Activated CD4-positive, alpha-beta T cell treated with anti-CD3 and anti-CD28 coated beads, Interleukin-2, Interleukin-4, amounts not matched to agents 100 ng/mL and 50 ng/mL, durations not matched to agents 16 hours and 8 hours (primary cell): ENCODE measurements around the gene DMXL2.
"Not testable (repeated sequence)": the region's sequence is repeated elsewhere in the genome, so short reads cannot be mapped to it uniquely, and the experiment has no call there.

ENCODE experiments used
- DNase-seq: peaks from one replicate; pipeline ENCODE4 v3.0.0-alpha.2; 2020; ENCODE audit warnings: low spot score

DMXL2 gene

DNA sequence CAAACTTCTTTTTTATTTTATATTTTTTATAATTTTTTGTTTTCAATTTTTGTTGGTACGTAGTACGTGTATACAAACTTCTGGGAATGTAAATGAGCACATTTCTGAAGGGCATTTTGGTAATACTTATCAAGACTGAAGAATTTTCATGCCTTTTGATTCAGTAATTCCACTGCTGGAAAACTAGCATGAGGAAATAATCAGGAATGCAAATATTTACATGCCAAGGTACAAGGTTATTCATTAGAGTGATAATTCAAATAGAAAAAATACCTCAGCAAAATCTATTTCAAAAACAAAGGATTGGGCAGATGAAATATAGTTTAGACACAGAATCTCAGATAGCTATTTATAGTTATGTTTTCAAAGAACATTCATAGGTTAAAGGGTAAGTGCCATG lies 128.7 kb downstream of the DMXL2 start:
- no peak for DNase-seq

DNA sequence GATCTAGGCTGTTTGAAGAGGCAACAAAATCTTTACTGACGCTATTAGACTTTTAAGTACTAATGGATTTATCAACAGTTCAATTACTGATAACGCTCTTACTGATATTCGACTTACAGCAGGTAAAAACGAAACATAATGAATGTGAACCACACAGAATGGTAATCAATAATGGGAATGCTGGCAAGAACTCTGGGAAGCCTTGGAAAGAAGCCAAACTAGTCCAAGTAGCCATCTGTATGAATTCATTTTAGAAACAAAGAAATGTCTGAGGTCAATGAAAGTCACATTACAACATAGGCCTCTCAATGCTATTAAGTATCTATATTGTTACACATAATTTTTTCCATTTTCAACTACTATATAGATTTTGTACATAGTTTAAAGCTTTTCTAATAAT lies 130.0 kb downstream of the DMXL2 start:
- DNase-seq = no peak

DNA sequence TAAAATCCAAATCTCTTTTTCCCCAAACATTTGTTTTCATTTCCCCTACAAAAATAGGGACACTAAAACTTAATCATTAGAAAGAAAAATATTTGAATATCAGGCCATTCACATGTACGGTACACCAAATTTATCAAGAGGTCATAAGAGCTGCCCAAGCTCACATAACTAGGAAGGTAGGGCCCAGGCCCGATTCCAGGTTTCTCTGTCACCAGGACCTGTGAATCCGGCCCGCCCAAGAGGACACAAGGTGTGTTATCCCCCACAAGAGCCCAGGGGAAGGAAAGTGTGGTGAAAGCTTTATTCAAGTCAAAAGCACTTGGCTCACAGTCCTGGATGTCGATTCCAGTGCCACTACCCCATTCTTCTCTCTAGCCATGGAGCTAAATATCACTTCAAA lies 130.6 kb downstream of the DMXL2 start:
- DNase-seq = no peak

DNA sequence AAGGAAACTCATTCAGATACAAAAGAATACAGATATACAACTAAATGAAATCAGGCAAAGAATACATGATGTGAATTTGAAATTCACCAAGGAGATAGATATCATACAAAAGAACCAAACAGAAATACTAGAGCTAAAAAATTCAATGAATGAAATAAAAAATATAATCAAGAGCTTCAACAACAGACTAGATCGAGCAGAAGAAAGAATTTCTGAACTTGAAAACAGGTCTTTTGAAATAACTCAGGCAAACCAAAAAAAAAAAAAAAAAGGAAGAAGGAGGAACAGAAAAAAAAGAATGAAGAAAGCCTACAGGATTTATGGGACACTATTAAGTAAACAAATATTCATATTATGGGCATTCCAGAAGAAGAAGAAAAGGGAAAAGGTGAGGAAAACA lies 137.8 kb downstream of the DMXL2 start:
- no peak for DNase-seq

DNA sequence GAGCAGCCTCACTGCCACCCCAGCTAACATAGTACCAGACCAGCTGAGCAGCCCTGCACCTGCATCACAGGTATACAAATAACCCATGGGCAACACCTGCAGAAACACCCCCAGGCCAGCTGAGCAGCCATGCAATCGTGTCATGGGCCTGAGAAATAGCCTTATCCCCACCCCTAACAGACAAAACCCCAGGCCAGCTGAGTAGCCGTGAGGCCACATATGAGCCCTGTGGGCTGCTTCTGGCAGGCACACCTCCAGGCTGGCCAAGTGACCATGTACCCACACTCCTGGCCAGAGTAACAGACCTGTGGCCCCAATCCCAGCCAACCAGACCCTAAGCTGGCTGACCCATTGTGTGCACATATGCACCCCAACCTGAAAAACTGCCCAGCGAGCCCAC lies 138.6 kb downstream of the DMXL2 start:
- DNase-seq = no peak

DNA sequence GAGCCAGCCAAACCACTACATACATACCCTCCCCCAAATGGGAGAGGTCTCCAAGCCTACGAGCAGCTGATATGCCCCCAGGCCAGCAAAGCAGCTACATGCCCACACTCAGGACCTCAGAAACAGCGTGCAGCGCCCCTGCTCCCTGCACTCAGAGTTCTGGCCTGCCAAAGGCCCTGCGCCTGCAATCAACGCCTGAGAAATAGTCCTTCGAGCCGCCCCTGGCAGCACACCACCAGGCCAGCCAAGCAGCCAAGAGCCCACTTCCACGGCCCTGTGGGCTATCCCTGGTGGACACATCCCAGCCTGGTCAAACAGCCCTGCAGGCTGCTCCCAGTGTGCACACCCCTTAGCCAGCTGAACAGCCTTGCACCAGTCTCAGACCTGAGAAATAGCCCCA lies 139.1 kb downstream of the DMXL2 start:
- no peak for DNase-seq

DNA sequence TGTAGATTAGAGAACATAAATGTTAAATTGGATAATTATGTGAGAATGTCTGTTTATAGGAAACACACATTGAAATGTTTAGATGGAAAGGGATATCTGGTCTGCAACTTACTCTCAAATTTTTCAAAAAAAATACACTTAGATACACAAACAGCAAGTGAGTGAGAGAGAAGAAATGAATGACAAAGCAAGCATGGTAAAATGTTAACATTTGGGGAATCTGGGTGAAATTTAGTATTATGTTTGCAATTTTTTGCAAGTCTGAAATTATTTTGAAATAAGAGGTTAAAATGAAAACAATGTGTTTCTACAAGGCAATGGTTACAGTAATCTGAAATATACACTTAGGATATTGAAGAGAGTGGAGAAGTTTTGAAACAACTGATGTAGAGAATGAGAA lies 146.8 kb downstream of the DMXL2 start:
- DNase-seq = no peak

DNA sequence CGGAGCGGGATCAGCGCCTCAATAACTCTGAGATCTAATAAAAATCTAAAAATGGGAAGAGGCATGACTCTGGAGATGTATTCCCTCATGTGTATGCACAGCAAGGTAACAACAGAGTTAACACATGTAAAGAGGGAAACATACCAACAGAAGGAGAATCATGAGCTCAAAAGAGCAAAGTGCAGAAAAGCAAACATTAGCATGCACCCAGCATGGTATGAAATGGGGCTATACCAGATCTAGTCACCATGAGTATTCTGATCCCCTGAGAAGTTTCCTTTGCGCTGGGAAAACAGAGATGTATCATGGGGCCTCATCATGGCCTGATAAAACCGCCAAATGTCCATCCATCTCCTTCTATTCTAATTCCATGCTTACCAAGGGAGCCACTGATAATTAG lies 152.1 kb downstream of the DMXL2 start:
- no peak for DNase-seq

DNA sequence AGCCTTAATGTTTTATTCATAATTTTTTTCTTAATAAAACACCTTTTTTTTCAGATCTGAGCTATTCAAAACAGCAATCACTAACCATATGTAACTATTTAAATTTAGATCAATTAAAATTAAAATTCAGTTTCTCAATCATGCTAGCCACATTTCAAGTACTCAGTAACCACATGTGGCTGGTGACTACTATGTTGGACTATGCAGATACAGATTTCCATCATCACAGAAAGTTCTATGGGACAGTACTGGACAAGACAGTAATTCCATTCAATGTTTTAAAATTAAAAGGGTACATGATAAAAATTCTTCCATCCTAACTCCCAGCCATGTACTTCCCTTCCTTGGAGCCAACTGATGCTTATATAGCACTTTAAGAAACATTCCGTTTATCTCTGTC lies 161.8 kb downstream of the DMXL2 start:
- no peak for DNase-seq

DNA sequence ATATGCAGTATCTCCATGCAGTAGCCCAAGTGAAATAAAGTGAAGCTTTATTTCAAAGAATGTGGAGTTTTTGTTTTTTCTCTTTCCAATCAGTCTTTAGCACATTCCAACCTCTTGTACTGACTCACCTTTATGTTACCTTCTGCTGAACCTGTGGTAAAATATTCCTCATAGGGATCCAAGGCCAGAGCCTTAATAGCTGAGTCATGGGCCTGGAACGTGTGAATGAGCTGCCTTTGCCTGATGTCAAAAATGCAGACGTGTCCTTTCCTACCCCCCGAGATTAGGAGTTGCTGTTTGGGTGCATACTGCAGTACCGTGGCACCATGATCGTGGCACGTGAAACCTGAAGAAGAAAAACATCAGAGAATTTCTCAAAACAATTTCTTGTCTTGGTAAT lies 172.6 kb downstream of the DMXL2 start:
- no peak for DNase-seq

DNA sequence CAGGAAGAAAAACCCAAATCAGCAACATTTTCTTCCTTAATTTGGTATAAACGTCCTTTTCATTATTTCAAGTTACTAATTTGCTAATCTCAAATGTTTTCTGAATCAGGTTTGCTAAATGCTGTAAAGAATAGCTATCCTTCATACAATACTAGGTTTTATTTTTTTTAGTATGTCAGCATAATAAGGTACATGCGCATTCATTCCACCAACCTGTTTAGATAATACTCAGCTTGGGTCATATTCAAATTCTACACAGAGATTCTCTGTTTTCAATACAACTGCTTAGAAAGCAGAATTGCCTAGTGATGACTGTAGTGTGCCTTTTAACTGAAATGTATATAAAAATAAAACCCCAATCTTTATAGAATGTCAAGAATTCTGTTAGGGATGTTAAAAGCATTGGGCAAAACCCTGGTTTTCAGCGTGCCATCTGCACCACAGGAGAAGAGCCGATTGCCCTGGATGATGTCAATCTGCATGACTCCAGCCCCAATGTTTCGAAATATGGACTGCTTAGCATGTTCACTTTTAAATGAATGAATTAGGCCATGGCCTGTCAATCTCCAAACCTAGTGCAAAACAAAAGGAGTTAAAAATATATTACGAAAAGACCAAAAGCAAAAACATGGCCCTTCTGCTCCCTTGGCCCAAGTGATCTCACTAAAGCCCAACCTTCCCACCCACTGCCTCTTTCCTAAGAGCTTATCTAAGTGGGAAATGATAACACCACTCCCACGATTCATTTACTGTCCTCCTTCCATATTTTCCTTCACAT lies 173.8 kb downstream of the DMXL2 start:
- DNase-seq = no peak

DNA sequence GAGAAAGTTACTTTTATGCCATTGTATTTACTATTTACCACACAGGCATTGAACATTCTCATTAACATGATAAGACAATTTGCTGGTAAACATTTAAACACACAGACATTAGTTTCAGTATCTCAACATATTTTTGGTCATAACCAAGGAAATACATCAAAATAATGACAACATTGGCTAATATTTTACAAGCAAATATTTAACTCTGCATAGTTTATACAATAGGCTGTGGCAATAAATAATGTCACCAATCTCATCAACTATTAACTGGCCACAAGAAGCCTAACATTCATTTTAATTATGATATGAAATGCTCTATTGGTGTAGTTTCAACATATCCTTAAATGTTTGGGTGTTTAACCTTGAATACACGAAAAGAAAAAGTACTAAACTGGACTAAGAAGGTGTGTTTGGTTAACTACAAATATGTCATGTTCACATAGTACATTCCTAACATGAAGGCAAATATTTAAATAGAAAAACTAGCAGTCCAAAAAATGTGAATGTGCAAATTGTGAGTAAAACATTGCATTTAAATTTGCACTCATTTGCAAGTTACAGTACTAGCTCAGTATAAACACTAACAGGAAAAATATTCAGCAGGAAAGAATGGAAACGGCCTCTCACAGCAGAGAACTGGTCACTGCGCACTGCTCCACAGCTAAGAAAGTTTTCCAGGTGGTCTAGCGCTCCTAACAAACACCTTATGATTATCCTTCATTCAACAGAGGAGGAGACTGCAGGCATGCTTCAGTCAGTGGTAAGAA lies 174.5 kb downstream of the DMXL2 start:
- no peak for DNase-seq

DNA sequence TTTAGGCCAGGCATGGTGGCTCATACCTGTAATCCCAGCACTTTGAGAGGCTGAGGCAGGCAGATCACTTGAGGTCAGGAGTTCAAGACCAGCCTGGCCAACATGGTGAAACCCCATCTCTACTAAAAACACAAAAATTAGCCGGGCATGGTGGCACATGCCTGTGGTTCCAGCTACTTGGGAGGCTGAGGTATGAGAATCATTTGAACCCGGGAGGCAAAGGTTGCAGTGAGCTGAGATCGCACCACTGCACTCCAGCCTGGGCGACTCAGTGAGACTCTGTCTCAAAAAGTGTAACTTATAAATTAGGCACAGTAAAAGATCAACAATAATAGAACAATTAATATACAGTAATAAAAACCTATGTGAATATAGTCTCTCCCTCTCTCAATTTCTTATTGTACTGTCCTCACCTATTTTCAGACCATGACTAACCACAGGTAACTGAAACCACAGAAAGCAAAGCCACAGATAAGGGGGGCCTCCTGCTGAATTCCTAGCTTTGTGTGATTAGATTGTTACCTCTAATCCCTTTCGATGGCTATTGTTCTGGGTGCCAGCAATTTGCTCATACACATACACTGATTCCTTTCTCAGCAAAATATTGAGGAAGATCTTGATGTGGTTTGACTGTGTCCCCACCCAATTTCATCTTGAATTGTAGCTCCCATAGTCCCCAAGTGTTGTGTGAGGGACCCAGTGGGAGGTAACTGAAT lies 176.4 kb downstream of the DMXL2 start:
- not testable (repeated sequence) for DNase-seq

DNA sequence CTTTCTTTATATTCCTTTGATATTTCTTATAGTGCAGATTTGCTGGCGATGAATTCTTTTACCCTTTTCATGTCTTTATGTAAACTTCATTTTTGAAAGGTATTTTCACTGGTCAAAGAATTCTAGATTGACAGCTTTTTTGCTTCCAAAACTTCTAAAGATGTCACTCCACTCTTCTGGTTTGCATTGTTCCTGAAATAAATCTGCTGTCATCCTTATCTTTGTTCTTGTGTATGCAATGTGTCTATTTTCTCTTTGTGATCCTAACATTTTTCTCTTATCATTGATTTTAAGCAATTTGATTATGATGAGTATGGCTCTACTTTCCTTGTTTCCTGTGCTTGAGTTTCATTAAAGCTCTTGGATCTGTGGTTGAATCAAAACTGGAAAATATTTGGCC lies 177.8 kb downstream of the DMXL2 start:
- DNase-seq = no peak

DNA sequence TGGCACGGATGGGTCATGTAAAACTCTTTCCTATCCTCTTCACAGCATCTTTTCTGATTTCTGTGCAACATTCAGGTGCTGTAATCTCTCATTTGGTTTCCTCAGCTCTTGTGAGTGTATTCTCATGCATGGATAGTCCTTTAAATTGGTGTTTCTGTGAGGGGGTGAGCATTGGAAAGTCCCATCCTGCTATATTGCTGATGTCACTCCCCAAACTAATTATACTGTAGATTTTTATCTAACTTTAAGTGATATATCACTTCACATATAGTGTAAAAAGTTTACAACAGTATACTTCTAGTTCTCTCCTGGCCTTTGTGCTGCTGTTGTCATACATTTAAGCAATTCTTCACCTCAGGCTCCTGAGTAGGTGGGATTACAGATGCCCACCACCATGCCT lies 178.5 kb downstream of the DMXL2 start:
- no peak for DNase-seq

DNA sequence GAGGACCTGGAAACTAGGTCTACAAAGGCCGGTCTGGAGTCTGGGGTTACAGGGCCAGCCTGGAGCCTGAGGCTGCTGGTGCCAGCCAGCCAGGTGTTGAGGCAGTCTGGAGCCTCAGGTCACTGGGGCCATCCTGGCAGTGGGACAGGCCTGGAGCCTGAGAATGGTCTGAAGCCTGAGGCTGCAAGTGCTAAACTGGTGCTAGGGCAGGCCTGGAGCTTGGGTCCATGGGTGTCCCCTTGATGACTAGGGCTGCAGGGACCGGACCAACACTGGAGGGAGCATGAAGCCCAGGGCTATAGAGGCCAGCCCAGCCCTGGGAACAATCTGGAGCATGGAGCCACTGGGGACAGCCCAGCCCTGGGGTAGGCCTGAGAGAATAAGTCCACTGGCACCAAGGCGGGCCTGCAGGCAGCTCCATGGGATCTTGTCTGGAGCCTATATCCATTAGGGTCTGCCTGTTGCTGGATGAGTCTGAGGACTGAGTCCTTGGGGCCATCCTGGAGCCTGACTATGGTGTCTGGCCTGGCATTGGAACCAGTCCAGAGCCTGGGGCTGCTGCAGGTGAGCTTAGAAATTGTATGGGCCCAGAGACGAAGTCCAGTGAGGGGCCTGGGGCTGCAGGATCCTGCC lies 179.2 kb downstream of the DMXL2 start:
- DNase-seq = no peak

DNA sequence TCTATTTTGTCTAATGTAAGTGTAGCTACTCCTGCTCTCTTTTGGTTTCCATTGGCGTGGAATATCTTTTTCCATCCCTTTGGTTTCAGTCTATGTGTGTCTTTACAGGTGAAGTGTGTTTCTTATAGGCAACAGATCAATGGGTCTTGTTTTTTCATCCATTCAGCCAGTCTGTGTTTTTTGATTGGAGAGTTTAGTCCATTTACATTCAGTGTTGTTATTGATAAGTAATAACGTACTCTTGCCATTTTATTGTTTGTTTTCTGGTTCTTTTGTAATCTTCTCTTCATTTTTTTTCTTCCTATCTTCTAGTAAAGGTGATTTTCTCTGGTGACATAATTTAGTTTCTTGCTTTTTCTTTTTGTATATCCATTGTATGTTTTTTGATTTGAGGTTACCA lies 184.0 kb downstream of the DMXL2 start:
- DNase-seq = no peak

DNA sequence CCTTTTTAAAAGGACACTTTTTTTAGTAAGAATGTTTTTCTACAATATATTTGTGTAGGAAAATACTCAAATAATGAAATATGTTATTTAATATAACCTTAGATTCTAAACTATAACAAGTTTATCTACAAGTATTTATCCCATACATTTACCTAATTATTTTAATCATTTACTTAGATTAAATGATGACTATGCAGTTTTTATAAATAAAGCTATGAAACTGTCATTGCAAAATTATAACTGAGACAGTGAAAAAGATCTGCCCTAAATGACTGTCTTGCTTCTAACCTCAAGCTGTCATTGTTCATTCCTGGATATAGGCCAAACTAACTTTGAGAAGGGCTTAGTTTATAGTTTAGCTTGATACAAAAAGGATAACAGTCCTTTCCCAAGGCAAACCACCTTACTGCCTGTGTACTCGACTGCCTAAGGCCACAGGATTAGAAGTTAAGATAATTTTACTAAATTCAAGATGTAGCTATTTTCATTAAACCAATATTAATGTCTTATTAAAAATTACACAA lies 197.0 kb downstream of the DMXL2 start:
- DNase-seq = no peak

DNA sequence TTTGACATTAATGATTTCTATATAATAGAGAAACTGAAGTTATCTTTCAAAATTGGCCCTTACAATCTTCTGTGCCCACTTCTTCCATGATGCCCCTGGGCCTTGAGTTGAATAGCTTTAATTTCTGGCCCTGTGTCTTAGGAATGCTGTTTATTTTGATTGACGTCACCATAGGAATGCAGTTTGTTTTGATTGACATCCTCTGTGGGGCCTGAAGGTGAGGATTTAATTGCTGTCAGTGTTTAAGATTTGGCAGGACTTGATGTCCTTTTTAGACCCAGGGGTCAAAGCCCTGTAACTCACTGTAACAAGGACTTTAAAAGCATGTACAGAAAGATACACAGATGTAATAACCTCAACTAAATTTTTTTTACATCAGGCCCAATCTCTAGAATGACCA lies 197.8 kb downstream of the DMXL2 start:
- no peak for DNase-seq

DNA sequence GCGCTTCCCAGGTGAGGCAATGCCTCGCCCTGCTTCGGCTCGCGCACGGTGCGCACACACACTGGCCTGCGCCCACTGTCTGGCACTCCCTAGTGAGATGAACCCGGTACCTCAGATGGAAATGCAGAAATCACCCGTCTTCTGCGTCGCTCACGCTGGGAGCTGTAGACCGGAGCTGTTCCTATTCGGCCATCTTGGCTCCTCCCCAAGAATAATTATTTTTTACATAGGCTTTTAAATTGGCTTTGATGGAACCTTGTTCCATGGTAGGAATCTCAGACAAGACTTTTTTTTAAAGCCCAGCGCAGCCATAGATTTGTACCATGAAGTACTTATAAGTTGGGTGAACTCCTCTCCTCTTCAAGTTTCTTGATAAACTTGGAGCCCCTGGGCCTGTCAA lies 199.5 kb downstream of the DMXL2 start:
- not testable (repeated sequence) for DNase-seq

DNA sequence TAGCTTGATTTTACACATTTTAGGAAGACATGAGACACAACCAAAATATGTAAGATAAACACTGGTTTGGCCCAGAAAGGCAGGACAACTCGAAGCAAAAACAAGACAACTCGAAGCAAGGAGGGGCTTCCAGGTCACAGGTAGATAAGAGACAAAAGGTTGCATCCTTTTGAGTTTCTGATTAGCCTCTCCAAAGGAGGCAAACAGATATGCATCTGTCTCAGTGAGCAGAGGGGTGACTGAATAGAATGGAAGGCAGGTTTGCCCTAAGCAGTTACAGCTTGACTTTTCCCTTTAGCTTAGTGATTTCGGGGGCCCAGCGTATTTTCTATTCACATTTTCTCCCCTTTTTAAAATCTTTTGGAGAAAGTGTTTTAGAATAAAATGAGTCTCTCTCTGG lies 206.4 kb downstream of the DMXL2 start:
- DNase-seq = no peak

DNA sequence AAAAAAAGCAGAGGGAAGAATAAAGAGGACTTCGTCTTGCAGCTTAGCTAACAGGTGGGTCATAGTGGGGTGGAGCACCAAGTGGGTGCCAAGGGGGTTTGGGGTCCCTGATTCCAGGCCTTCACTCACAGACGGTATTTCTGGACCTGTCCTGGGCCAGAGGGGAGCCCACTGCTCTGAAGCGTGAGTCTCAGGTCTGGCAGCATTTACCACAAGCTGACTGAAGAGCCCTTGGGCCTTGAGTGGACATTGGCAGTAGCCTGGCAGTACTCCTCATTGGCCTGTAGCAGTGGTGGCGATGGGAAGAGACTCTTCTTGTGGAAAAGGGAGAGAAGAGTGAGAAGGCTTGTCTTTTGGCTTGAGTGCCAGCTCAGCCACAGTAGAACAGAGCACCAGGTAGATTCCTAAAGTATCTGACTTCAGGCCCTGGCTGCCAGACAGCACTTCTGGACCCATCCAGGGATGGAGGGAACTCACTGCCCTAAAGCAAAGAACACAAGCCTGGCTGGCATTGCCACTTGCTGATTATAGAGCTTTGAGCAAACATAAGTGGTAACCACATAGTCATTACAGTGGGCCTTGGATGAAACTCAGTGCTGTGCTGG lies 208.2 kb downstream of the DMXL2 start:
- no peak for DNase-seq
